Erythroblast (primary cell): Measurements from ENCODE around the gene SATL1.

Source experiments
- GATA1 ChIP-seq: IDR thresholded peaks from 2 replicates; pipeline ENCODE4 v1.6.1; 2011; ENCODE audit warnings: low read depth, mild to moderate bottlenecking, control low read depth, low read length, moderate library complexity
- POLR2A ChIP-seq: IDR thresholded peaks from 2 replicates; pipeline ENCODE4 v1.6.1; 2011; ENCODE audit warnings: mild to moderate bottlenecking, low read length

- TF ChIP-seq POLR2A (no peak), GATA1 (no peak)
Measured at GRCh38 chrX:85243155-85243554, 424 bp downstream of the SATL1 start.
